GM12872 (cell line): Measurements from ENCODE around the gene MKNK2.

Source experiments
- TF ChIP-seq, protein P1 (sequence below): IDR thresholded peaks from 3 replicates; pipeline ENCODE4 v1.5.1; 2011; ENCODE audit warnings: low read depth, mild to moderate bottlenecking, low read length, moderate library complexity; ENCODE audit not compliant: insufficient read depth

Gene MKNK2

DNA sequence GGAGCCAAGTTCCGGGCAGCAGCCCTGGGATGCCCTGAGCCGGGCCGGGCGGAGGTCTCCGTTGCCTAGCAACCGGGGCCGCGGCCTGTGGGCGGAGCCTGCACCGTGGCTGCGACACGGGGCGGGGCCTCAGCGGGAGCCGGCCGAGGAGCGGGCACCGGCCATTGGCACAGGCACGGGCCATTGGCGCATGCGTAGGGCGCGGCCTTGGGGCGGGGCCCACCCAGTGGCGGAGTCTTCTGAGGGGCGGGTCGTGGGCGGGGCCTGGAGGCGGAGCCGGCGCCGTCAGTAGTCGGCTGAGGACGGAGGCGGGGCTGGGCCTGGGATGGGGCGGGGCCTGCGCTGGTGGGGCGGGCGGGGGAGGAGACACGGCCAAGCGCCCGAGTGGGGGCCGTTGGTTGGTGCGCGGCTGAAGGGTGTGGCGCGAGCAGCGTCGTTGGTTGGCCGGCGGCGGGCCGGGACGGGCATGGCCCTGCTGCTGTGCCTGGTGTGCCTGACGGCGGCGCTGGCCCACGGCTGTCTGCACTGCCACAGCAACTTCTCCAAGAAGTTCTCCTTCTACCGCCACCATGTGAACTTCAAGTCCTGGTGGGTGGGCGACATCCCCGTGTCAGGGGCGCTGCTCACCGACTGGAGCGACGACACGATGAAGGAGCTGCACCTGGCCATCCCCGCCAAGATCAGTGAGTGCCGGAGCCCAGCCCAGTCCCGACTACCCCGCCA, 45.6 kb upstream of the MKNK2 start, which contains the start of gene IZUMO4:
IZUMO4 (plus strand) TSS at position 436 of the 723 bp plus-strand sequence; CDS start at position 467, 31 bp downstream.
- TF ChIP-seq, protein P1, sequence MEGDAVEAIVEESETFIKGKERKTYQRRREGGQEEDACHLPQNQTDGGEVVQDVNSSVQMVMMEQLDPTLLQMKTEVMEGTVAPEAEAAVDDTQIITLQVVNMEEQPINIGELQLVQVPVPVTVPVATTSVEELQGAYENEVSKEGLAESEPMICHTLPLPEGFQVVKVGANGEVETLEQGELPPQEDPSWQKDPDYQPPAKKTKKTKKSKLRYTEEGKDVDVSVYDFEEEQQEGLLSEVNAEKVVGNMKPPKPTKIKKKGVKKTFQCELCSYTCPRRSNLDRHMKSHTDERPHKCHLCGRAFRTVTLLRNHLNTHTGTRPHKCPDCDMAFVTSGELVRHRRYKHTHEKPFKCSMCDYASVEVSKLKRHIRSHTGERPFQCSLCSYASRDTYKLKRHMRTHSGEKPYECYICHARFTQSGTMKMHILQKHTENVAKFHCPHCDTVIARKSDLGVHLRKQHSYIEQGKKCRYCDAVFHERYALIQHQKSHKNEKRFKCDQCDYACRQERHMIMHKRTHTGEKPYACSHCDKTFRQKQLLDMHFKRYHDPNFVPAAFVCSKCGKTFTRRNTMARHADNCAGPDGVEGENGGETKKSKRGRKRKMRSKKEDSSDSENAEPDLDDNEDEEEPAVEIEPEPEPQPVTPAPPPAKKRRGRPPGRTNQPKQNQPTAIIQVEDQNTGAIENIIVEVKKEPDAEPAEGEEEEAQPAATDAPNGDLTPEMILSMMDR, result peak; percentile 63

DNA sequence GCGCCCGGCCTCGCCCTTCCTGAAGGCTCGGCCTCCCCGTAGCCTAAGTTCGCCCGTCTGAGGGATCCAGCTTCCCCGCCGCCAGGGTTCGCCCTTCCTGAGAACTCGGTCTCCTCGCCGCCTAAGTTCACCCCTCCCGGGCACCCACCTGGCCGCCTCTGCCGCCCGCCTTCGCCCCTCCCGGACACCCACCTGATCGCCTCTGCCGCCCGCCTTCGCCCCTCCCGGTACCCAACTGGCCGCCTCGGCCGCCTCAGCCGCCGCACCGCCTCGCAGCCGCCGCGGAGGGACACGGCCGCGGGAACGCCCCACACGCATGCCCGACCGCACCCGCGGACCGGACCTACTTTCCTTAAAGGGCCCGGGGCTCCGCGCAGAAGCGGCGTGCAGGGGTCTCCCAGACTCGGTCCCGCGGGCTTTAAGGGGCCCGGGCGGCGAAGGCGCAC, 45.0 kb upstream of the MKNK2 start, which contains the start of gene MOB3A:
MOB3A (minus strand) TSS at position 293 of the 446 bp plus-strand sequence. CDS start 17,766 bp downstream, outside the sequence.
- TF ChIP-seq, protein P1, result peak; percentile 48; the same call in 2 of the 3 replicates

DNA sequence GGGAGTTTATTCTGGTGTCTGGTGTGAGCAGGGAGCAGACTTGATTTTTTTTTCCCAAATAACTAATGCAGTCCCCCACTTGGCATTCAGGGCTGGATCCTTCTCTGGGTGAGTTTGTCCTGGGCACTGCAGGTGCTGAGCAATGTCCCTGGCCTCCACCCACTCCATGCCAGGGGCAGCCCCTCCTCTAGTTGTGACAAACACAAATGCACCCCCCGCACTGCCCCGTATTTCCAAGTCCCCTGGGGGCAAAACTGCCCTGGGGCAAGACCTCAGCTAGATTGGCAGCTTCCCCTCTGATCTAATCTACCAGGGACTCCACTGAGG, 38.6 kb upstream of the MKNK2 start:
- TF ChIP-seq, protein P1, result no peak

DNA sequence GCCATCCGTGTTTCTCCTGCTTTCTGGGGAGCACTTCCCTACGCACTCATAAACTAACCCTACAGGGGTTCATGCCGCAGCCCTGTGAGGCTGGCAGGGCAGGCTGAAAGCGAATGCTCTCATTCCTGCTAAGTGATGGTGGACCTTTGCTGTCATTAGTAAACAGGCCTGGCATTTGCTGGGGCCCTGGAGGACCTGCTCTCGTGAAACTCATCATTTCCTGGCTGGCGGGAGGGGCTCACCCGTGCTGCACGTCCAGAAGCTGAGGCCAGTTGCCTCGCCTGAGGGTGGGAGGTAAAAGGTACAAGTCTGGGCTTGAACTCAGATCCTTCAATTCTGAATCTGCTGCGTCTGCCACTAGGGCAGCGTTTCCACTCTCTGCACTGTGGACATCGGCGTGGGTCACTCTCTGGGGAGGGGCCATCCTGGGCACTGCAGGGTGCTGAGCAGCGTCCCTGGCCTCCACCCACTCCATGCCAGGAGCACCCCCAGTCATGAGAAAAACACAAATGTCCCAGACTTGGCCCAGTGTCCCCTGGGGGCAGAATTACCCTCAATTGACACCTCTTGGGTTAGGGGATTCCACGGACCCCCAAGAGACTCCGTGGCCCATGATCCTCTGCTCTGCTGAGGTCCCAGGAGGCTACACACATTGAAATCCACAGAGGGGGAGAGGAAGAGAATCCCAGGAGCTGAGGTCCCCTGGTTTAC, 38.1 kb upstream of the MKNK2 start:
- TF ChIP-seq, protein P1, result peak; percentile 25; the same call in 2 of the 3 replicates

DNA sequence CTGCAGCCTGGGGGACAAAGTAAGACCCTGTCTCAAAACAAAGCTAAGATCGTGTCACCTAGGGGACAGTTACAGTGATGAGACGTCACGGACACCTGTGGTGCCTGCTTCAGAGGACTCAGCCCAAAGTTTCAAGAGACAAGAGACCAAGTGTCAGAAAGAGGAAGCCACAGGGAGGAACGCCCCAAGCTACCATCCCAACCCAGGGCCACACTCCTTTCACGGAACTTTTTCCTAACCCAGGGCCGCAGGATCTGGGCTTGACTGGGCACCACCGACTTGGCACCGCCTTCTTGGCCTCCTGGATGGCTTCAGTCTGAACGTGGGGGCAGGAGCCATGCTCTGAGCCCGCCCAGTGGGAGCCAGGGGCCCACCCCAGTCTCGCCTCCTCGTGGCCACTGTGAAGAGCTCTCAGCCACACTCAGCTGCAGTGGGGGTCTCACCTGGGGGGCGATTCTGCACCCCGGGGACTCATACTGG, 36.6 kb upstream of the MKNK2 start:
- TF ChIP-seq, protein P1, result peak; percentile 61

DNA sequence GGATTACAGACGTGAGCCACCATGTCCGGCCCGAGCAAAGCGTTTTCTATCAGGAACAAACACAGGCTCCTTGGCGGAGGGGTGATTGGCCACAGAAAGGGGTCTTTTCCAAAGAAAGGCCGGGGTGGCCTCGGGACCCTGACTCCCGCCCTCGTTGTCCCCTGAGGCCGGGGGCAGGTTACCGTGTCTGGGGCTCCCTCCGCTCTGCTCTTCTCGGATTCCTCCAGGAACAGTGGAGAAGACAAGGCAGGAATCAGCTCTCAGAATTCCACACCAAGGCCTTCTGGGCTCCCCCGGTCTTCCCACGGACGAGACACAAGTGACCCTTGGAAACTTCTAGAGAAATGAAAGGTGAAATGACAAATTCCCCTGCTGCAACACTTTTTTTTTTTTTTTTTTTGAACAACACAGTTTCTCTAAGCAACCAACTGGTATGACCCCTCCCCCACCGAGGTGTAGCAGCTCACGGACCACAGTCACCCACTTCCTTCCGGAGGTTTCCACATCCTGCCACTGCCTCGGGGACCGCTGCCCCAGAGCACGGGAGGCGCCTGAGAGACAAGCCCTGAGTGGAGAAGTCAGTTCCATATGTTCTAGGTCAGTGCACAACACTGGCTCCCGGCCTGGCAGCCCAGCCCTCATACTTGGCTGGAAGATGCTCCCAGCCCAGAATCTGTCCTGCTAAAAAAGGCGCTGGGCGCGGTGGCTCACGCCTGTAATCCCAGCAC, 34.1 kb upstream of the MKNK2 start:
- TF ChIP-seq, protein P1, result no peak

DNA sequence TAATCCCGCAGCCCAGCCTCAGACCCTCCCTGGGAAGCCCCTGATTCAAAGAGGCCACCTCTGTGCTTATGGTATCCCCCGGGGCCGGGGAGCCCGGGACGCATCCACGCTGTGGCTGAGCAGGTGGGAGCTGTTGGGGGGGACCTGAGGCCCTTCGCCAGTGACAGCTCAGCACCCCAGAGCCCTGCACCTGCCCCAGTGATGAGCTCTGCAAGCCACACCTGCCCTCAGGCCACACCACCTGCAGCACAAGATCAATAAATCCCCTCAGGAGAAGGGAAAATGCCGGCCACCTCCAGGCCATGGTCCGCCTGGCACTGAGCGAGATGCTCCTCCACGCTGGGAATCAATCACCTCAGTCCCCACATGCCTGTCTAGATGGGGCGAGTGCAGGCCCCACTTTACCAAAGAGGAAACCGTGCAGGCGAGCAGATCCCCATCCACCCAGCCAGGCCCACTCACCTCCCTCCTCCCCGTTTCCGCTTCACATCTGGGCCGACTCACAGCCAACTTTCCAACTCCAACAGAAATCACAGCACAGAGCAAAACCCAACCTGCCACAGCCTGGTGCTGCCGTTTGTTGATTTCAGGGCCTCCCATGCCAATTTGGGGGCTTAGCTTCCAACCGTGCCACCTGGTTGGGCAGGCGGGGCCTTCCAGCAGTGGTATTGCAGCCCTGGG, 32.3 kb upstream of the MKNK2 start:
- TF ChIP-seq, protein P1, result no peak
